ENCODE measurements around the gene TSPAN3.

Gene TSPAN3

GRCh38 chr15:77022646-77023575 lies 48.0 kb downstream of the TSPAN3 start:
- no peak for TF ChIP-seq CTCF (IDR thresholded peaks at IDR 0.05; ENCODE audit: borderline replicate concordance, insufficient read depth, low read depth, low read length)
- H3K4me3 ChIP-seq (ENCODE audit: low read depth, low read length), result no peak overlapping the region

GRCh38 chr15:77021803-77022381 lies 49.0 kb downstream of the TSPAN3 start:
- TF ChIP-seq CTCF (IDR thresholded peaks at IDR 0.05; ENCODE audit: borderline replicate concordance, insufficient read depth, low read depth, low read length), result no peak
- H3K4me3 ChIP-seq (ENCODE audit: low read depth, low read length), result no peak overlapping the region

- TF ChIP-seq CTCF (IDR thresholded peaks at IDR 0.05; ENCODE audit: borderline replicate concordance, insufficient read depth, low read depth, low read length), result no peak
- no peak overlapping the region for H3K4me3 ChIP-seq (ENCODE audit: low read depth, low read length)
Measured at GRCh38 chr15:77021088-77021481, 49.8 kb downstream of the TSPAN3 start.

GRCh38 chr15:77020348-77021087 lies 50.4 kb downstream of the TSPAN3 start:
- H3K4me3 ChIP-seq (ENCODE audit: low read depth, low read length), result no peak overlapping the region
- TF ChIP-seq CTCF (IDR thresholded peaks at IDR 0.05; ENCODE audit: borderline replicate concordance, insufficient read depth, low read depth, low read length), result no peak

GRCh38 chr15:77019521-77020331 lies 51.2 kb downstream of the TSPAN3 start:
- TF ChIP-seq CTCF (IDR thresholded peaks at IDR 0.05; ENCODE audit: borderline replicate concordance, insufficient read depth, low read depth, low read length), result no peak
- no peak overlapping the region for H3K4me3 ChIP-seq (ENCODE audit: low read depth, low read length)

- no peak for TF ChIP-seq CTCF (IDR thresholded peaks at IDR 0.05; ENCODE audit: borderline replicate concordance, insufficient read depth, low read depth, low read length)
- no peak overlapping the region for H3K4me3 ChIP-seq (ENCODE audit: low read depth, low read length)
Measured at GRCh38 chr15:77018796-77019505, 52.0 kb downstream of the TSPAN3 start.
